GM23338 (cell line): ENCODE data around the gene GPR50. TPM values are rescaled to one million over a fixed set of nuclear protein-coding genes. Genes with fewer than 3 reads are reported as not detected.

Source experiments
- ATAC-seq: fragments of 200-7000 bp; cut with Tn5 transposase; 3 replicates; pipeline ENCODE4 v1.9.1; 2020
- DNase-seq: peaks from one replicate; pipeline ENCODE4 v3.0.0-alpha.2; 2015; ENCODE audit warnings: low spot score
- H2AFZ ChIP-seq: fragments of 200-600 bp; sonication (generic); 2 replicates; pipeline ENCODE4 v1.8.0; 2016; ENCODE audit warnings: antibody characterized with exemption, mild to moderate bottlenecking, moderate library complexity
- H3F3A ChIP-seq: fragments of 200-600 bp; sonication (generic); replicated peaks from 2 replicates; pipeline ENCODE4 v1.8.0; 2017; ENCODE audit warnings: antibody characterized with exemption, mixed run types, low read depth
- H3K27ac ChIP-seq: fragments of 200-600 bp; sonication (generic); 2 replicates; pipeline ENCODE4 v1.6.1; 2016; ENCODE audit warnings: low read depth
- H3K27me3 ChIP-seq: fragments of 200-600 bp; sonication (generic); 2 replicates; pipeline ENCODE4 v1.8.0; 2016; ENCODE audit warnings: mild to moderate bottlenecking, mixed run types, moderate library complexity; ENCODE audit not compliant: insufficient read depth
- H3K36me3 ChIP-seq: fragments of 200-600 bp; sonication (generic); 2 replicates; pipeline ENCODE4 v1.8.0; 2016; ENCODE audit warnings: mild to moderate bottlenecking; ENCODE audit not compliant: insufficient read depth
- H3K4me1 ChIP-seq: fragments of 200-600 bp; sonication (generic); 2 replicates; pipeline ENCODE4 v1.8.0; 2016; ENCODE audit warnings: mild to moderate bottlenecking, moderate library complexity; ENCODE audit not compliant: insufficient read depth
- H3K4me2 ChIP-seq: fragments of 200-600 bp; sonication (generic); 2 replicates; pipeline ENCODE4 v1.7.1; 2017; ENCODE audit warnings: mixed run types
- H3K4me3 ChIP-seq: fragments of 200-600 bp; sonication (generic); 2 replicates; pipeline ENCODE4 v1.6.1; 2016; ENCODE audit warnings: mixed run types
- H3K79me2 ChIP-seq: fragments of 200-600 bp; sonication (generic); replicated peaks from 2 replicates; pipeline ENCODE4 v1.8.0; 2017; ENCODE audit warnings: mild to moderate bottlenecking; ENCODE audit not compliant: insufficient read depth
- H3K9me2 ChIP-seq: fragments of 200-600 bp; sonication (generic); 2 replicates; pipeline ENCODE4 v1.8.0; 2017; ENCODE audit not compliant: insufficient read depth
- H4K20me1 ChIP-seq: fragments of 200-600 bp; sonication (generic); replicated peaks from 2 replicates; pipeline ENCODE4 v1.8.0; 2017; ENCODE audit warnings: mild to moderate bottlenecking; ENCODE audit not compliant: insufficient read depth
- H3K27ac Mint-ChIP-seq: 2 replicates; pipeline ENCODE4 v1.8.0; 2020; ENCODE audit warnings: inconsistent platforms, mild to moderate bottlenecking, moderate library complexity, mixed read lengths
- H3K27me3 Mint-ChIP-seq: 3 replicates; pipeline ENCODE4 v1.8.0; 2022; ENCODE audit warnings: low read depth, mild to moderate bottlenecking, moderate library complexity, mixed read lengths, inconsistent platforms; ENCODE audit not compliant: insufficient read depth, poor library complexity
- H3K36me3 Mint-ChIP-seq: 3 replicates; pipeline ENCODE4 v1.8.0; 2021; ENCODE audit warnings: low read depth, mild to moderate bottlenecking, inconsistent platforms, moderate library complexity, mixed read lengths
- H3K4me1 Mint-ChIP-seq: 3 replicates; pipeline ENCODE4 v1.8.0; 2020; ENCODE audit warnings: mild to moderate bottlenecking, inconsistent platforms, mixed read lengths
- H3K4me3 Mint-ChIP-seq: 3 replicates; pipeline ENCODE4 v1.8.0; 2021; ENCODE audit warnings: moderate library complexity, mild to moderate bottlenecking, inconsistent platforms, mixed read lengths
- H3K9me3 Mint-ChIP-seq: 3 replicates; pipeline ENCODE4 v1.8.0; 2020; ENCODE audit warnings: moderate library complexity, mild to moderate bottlenecking, inconsistent platforms, mixed read lengths
- CREB1 ChIP-seq: fragments of 250-450 bp; sonication (Bioruptor Pico); IDR thresholded peaks from 2 replicates; pipeline ENCODE4 v1.5.0; 2020; ENCODE audit warnings: low read depth, mild to moderate bottlenecking, moderate library complexity
- CTCF ChIP-seq, 2 experiments: fragments of 200-600 bp in 1 of 2; sonication (generic) in 1 of 2; conservative IDR thresholded peaks; 2 replicates each; pipeline versions ENCODE4 v1.5.1 to v1.6.1; 2016 to 2017; ENCODE audit warnings: antibody characterized with exemption in 2 of 2, low read depth in 2 of 2, mild to moderate bottlenecking in 2 of 2, moderate library complexity in 1 of 2
- ETS1 ChIP-seq: IDR thresholded peaks from 2 replicates; pipeline ENCODE4 v1.6.1; 2016; ENCODE audit warnings: antibody characterized with exemption
- EZH2 ChIP-seq: fragments of 200-600 bp; sonication (generic); IDR thresholded peaks from one replicate; pipeline ENCODE4 v1.8.0; 2017; ENCODE audit warnings: antibody characterized with exemption, mild to moderate bottlenecking, low read depth; ENCODE audit not compliant: unreplicated experiment
- EZH2phosphoT487 ChIP-seq: fragments of 200-600 bp; sonication (generic); IDR thresholded peaks from one replicate; pipeline ENCODE4 v1.8.1; 2018; ENCODE audit warnings: antibody characterized with exemption; ENCODE audit not compliant: unreplicated experiment
- JUNB ChIP-seq: IDR thresholded peaks from one replicate; pipeline ENCODE4 v1.6.1; 2016; ENCODE audit warnings: antibody characterized with exemption; ENCODE audit not compliant: unreplicated experiment
- NANOG ChIP-seq: IDR thresholded peaks from 2 replicates; pipeline ENCODE4 v1.6.1; 2016; ENCODE audit warnings: antibody characterized with exemption, borderline replicate concordance
- POLR2AphosphoS5 ChIP-seq: IDR thresholded peaks from 2 replicates; pipeline ENCODE4 v1.6.1; 2016; ENCODE audit warnings: antibody characterized with exemption, low read depth
- REST ChIP-seq: IDR thresholded peaks from one replicate; pipeline ENCODE4 v1.6.1; 2018; ENCODE audit warnings: antibody characterized with exemption; ENCODE audit not compliant: unreplicated experiment
- STAT1 ChIP-seq: IDR thresholded peaks from one replicate; pipeline ENCODE4 v1.6.1; 2016; ENCODE audit warnings: antibody characterized with exemption; ENCODE audit not compliant: unreplicated experiment
- ZNF114 ChIP-seq: fragments of 250-450 bp; sonication (Bioruptor Pico); IDR thresholded peaks from 2 replicates; pipeline ENCODE4 v1.5.0; 2020; ENCODE audit warnings: mild to moderate bottlenecking, moderate library complexity
- ZNF331 ChIP-seq: fragments of 250-450 bp; sonication (Bioruptor Pico); IDR thresholded peaks from 2 replicates; pipeline ENCODE4 v1.5.0; 2020; ENCODE audit warnings: low read depth, mild to moderate bottlenecking, moderate library complexity
- ZNF462 ChIP-seq: fragments of 250-450 bp; sonication (Bioruptor Pico); IDR thresholded peaks from 2 replicates; pipeline ENCODE4 v1.5.0; 2020; ENCODE audit warnings: mild to moderate bottlenecking, moderate library complexity
- polyA plus RNA-seq: library from polyadenylated mRNA; unstranded; fragments of >200 nt; fragmentation: Nextera tagmentation; extraction: Ambion mirVana; gene quantifications from 2 replicates; pipeline ENCODE4 v1.2.1, GENCODE V29; 2016
- total RNA-seq: library from RNA; depleted of rRNA; stranded (reverse); fragments of >200 nt; shearing (Covaris generic); gene quantifications from 2 replicates; pipeline ENCODE4 v1.2.3, GENCODE V29; 2014

GPR50 gene
- total and polyA plus RNA-seq, 2 experiments from 2014 or later = 0.59 to 1.5 TPM

- Mint-ChIP-seq H3K27ac (no peak overlapping the region), H3K4me1 (peaks cover 4% of the 10 kb centered on the region; the same call in 2 of the 3 replicates), H3K27me3 (peaks cover 12% of the 10 kb centered on the region), H3K4me3 (no peak overlapping the region), H3K9me3 (no peaks in the 10 kb centered on the region), H3K36me3 (no peaks in the 10 kb centered on the region)
- no peak overlapping the region for H2AFZ ChIP-seq
- H3K4me2 ChIP-seq = no peak overlapping the region; the same call in 1 of the 2 replicates
- no peak for TF ChIP-seq ZNF114 (CRISPR knock-in tag)
- no peak for TF ChIP-seq STAT1
- TF ChIP-seq ZNF331 = no peak
- TF ChIP-seq NANOG = no peak
- TF ChIP-seq REST = no peak
- no peak for TF ChIP-seq CREB1 (CRISPR knock-in tag)
- no peak for TF ChIP-seq CTCF (conservative IDR thresholded peaks at IDR 0.05; ENCODE audit: low read depth in 2 of 2)
- no peak for TF ChIP-seq EZH2
- TF ChIP-seq ETS1 = no peak
- no peak for TF ChIP-seq JUNB
- no peak for TF ChIP-seq EZH2phosphoT487
- no peak for TF ChIP-seq POLR2AphosphoS5
- no peak for TF ChIP-seq ZNF462 (CRISPR knock-in tag)
- no peak overlapping the region for H3K4me3 ChIP-seq
- no peaks in the 10 kb centered on the region for H3K9me2 ChIP-seq
- H3K36me3 ChIP-seq = no peaks in the 10 kb centered on the region
- DNase-seq (peak; percentile 43), ATAC-seq (peak; percentile 54)
- H3K27ac ChIP-seq = no peak overlapping the region
- H4K20me1 ChIP-seq = no peaks in the 10 kb centered on the region
- no peaks in the 10 kb centered on the region for H3K4me1 ChIP-seq
- no peaks in the 10 kb centered on the region for H3K79me2 ChIP-seq
- peaks cover 26% of the 10 kb centered on the region for H3K27me3 ChIP-seq
- no peaks in the 10 kb centered on the region for H3F3A ChIP-seq
These were observed 6.6 kb upstream of the GPR50 start for GRCh38 chrX:151169783-151170182.
